ENCODE measurements around the gene UTP25.

GRCh38 chr1:209778102-209778501 lies 49.7 kb upstream of the UTP25 start:
- TF ChIP-seq CTCF (IDR thresholded peaks at IDR 0.05 in 4 of 5, conservative IDR thresholded peaks at IDR 0.05 in 1 of 5) (no peak), POLR2A (IDR thresholded peaks at IDR 0.05) (no peak)
